HepG2 (cell line): ENCODE results near the gene ACTN2. TPM values are rescaled to one million over a fixed set of nuclear protein-coding genes. Genes with fewer than 3 reads are reported as not detected.

Experiments
- ATAC-seq: fragments of 200-7000 bp; cut with Tn5 transposase; 3 replicates; pipeline ENCODE4 v1.9.1; 2020; ENCODE audit warnings: mild to moderate bottlenecking, moderate library complexity
- BruUV-seq: library from RNA; stranded (reverse); fragments of 400-500 nt; replicated peaks from 2 replicates; lab custom pipeline; 2021; lab: Mats Ljungman, UMichigan
- CTCF ChIA-PET: fragments of 300-600 bp; formaldehyde crosslinking; extraction: SDS; loops from one replicate; lab custom pipeline; 2021; ENCODE audit warnings: low total read pairs, inconsistent platforms, low intra/inter-chr PET ratio; lab: Yijun Ruan, JAX
- POLR2A ChIA-PET: fragments of 350-600 bp; sonication (Branson Sonifier 250); formaldehyde crosslinking; loops from one replicate; lab custom pipeline; 2020; ENCODE audit warnings: antibody characterized with exemption, inconsistent platforms; lab: Yijun Ruan, JAX
- DNase-seq: peaks from one replicate; pipeline ENCODE4 v3.0.0-alpha.2; 2015; ENCODE audit warnings: low spot score
- FAIRE-seq: peaks from 3 replicates; lab custom pipeline; 2011; peaks lifted over from hg19 to GRCh38; lab: Jason Lieb, UNC
- H2AFZ ChIP-seq: one replicate; pipeline ENCODE4 v1.6.1; 2011; ENCODE audit warnings: low read length, inconsistent platforms
- H3K27ac ChIP-seq: fragments of 300-600 bp; 3 replicates; pipeline ENCODE4 v1.8.0; 2011; ENCODE audit warnings: mixed run types, mild to moderate bottlenecking, mixed read lengths, low read length, inconsistent platforms; ENCODE audit not compliant: insufficient read depth; ENCODE audit errors: extremely low read length
- H3K27me3 ChIP-seq, 2 experiments: fragments of 200-600 bp in 1 of 2; 2 replicates in 1 of 2; 3 replicates in 1 of 2; pipeline versions ENCODE4 v1.6.0 to v1.8.0; 2011; ENCODE audit warnings: low read length in 2 of 2, mild to moderate bottlenecking in 2 of 2, moderate library complexity in 2 of 2, inconsistent platforms in 1 of 2; ENCODE audit not compliant: insufficient read depth in 2 of 2, control insufficient read depth in 1 of 2
- H3K36me3 ChIP-seq, 2 experiments: fragments of 200-600 bp in 1 of 2; replicated peaks in 1 of 2; 2 replicates in 1 of 2; 3 replicates in 1 of 2; pipeline versions ENCODE4 v1.5.1 to v1.8.0; 2011; ENCODE audit warnings: low read length in 2 of 2, inconsistent platforms in 1 of 2; ENCODE audit not compliant: insufficient read depth in 2 of 2, control insufficient read depth in 1 of 2
- H3K4me1 ChIP-seq: 2 replicates; pipeline ENCODE4 v1.5.1; 2012; ENCODE audit warnings: low read length, inconsistent platforms; ENCODE audit not compliant: insufficient read depth
- H3K4me2 ChIP-seq: 2 replicates; pipeline ENCODE4 v1.6.0; 2011; ENCODE audit warnings: low read depth, low read length, inconsistent platforms
- H3K4me3 ChIP-seq, 3 experiments: fragments of 200-600 bp in 1 of 3; sonication (generic), shearing (Covaris generic) in 1 of 3; replicated peaks in 1 of 3; 2 replicates each; pipeline ENCODE4 v1.5.1; 2011 to 2016; ENCODE audit warnings: low read length in 3 of 3, inconsistent platforms in 2 of 3, low read depth in 2 of 3, mild to moderate bottlenecking in 2 of 3, control low read depth in 1 of 3, mixed read lengths in 1 of 3; ENCODE audit not compliant: insufficient read depth in 1 of 3
- H3K79me2 ChIP-seq: one replicate; pipeline ENCODE4 v1.6.1; 2011; ENCODE audit warnings: low read length, inconsistent platforms; ENCODE audit not compliant: insufficient read depth
- H3K9ac ChIP-seq: 2 replicates; pipeline ENCODE4 v1.6.0; 2011; ENCODE audit warnings: mild to moderate bottlenecking, low read depth, low read length, inconsistent platforms; ENCODE audit not compliant: insufficient read depth
- H3K9me3 ChIP-seq: 2 replicates; pipeline ENCODE4 v1.5.1; 2012; ENCODE audit warnings: mild to moderate bottlenecking, low read length
- H4K20me1 ChIP-seq: 2 replicates; pipeline ENCODE4 v1.6.0; 2011; ENCODE audit warnings: inconsistent platforms, mild to moderate bottlenecking, low read length, moderate library complexity; ENCODE audit not compliant: insufficient read depth
- BRCA1 ChIP-seq: sonication (generic); formaldehyde crosslinking; IDR thresholded peaks from 2 replicates; pipeline ENCODE4 v1.4.0; 2020; ENCODE audit warnings: missing genetic modification reagents
- FOSL1 ChIP-seq: sonication (generic); formaldehyde crosslinking; IDR thresholded peaks from 2 replicates; pipeline ENCODE4 v1.9.0; 2021; ENCODE audit warnings: missing genetic modification reagents, borderline replicate concordance
- GATAD2A ChIP-seq: IDR thresholded peaks from 2 replicates; pipeline ENCODE4 v1.6.1; 2016
- HDAC1 ChIP-seq: sonication (generic); formaldehyde crosslinking; IDR thresholded peaks from 2 replicates; pipeline ENCODE4 v1.5.1; 2020; ENCODE audit warnings: mild to moderate bottlenecking, missing genetic modification reagents
- HOXA3 ChIP-seq: sonication (generic); formaldehyde crosslinking; IDR thresholded peaks from 2 replicates; pipeline ENCODE4 v1.5.0; 2020; ENCODE audit warnings: missing genetic modification reagents
- KLF11 ChIP-seq: IDR thresholded peaks from 2 replicates; pipeline ENCODE4 v1.6.1; 2016; ENCODE audit warnings: missing compliant biosample characterization
- KLF15 ChIP-seq: sonication (generic); formaldehyde crosslinking; IDR thresholded peaks from 2 replicates; pipeline ENCODE4 v1.8.1; 2023; ENCODE audit warnings: borderline replicate concordance, mild to moderate bottlenecking, inconsistent platforms, missing genetic modification reagents, mixed read lengths
- MIER2 ChIP-seq: IDR thresholded peaks from 2 replicates; pipeline ENCODE4 v1.6.1; 2016; ENCODE audit warnings: missing biosample characterization, missing genetic modification reagents
- PRMT3 ChIP-seq: sonication (generic); formaldehyde crosslinking; IDR thresholded peaks from 2 replicates; pipeline ENCODE4 v1.8.1; 2022; ENCODE audit warnings: low read depth, mild to moderate bottlenecking, moderate library complexity, missing genetic modification reagents, borderline replicate concordance
- REXO4 ChIP-seq: sonication (generic); formaldehyde crosslinking; IDR thresholded peaks from 2 replicates; pipeline ENCODE4 v1.8.0; 2022; ENCODE audit warnings: missing genetic modification reagents, mild to moderate bottlenecking, borderline replicate concordance
- SAP130 ChIP-seq: IDR thresholded peaks from 2 replicates; pipeline ENCODE4 v1.6.1; 2016; ENCODE audit warnings: low read depth
- THYN1 ChIP-seq: sonication (generic); formaldehyde crosslinking; IDR thresholded peaks from 2 replicates; pipeline ENCODE4 v1.8.1; 2023; ENCODE audit warnings: low read depth, mild to moderate bottlenecking, moderate library complexity, missing genetic modification reagents, borderline replicate concordance
- TOE1 ChIP-seq: sonication (generic); formaldehyde crosslinking; IDR thresholded peaks from 2 replicates; pipeline ENCODE4 v1.4.0; 2020; ENCODE audit warnings: mild to moderate bottlenecking, missing genetic modification reagents
- ZMYM2 ChIP-seq: sonication (generic); formaldehyde crosslinking; IDR thresholded peaks from 2 replicates; pipeline ENCODE4 v1.8.0; 2022; ENCODE audit warnings: mild to moderate bottlenecking, missing genetic modification reagents
- ZNF256 ChIP-seq: sonication (generic); formaldehyde crosslinking; conservative IDR thresholded peaks from 2 replicates; pipeline ENCODE4 v1.4.0; 2020; ENCODE audit warnings: missing genetic modification reagents
- ZNF570 ChIP-seq: sonication (generic); formaldehyde crosslinking; IDR thresholded peaks from 2 replicates; pipeline ENCODE4 v1.4.0; 2020; ENCODE audit warnings: mild to moderate bottlenecking, missing genetic modification reagents, borderline replicate concordance
- ZNF619 ChIP-seq: sonication (generic); formaldehyde crosslinking; IDR thresholded peaks from 2 replicates; pipeline ENCODE4 v1.4.0; 2020; ENCODE audit warnings: mild to moderate bottlenecking, missing genetic modification reagents
- ZNF749 ChIP-seq: sonication (generic); formaldehyde crosslinking; IDR thresholded peaks from 2 replicates; pipeline ENCODE4 v1.8.0; 2022; ENCODE audit warnings: mild to moderate bottlenecking, missing genetic modification reagents, moderate library complexity, borderline replicate concordance
- ZNF775 ChIP-seq: sonication (generic); formaldehyde crosslinking; IDR thresholded peaks from 2 replicates; pipeline ENCODE4 v1.4.0; 2020; ENCODE audit warnings: missing genetic modification reagents, mild to moderate bottlenecking, moderate library complexity, borderline replicate concordance
- WGBS: methylation state at CpG from one replicate; pipeline ENCODE4 v1.1.6; 2017; ENCODE audit warnings: low lambda C conversion rate; 5-methylcytosine and 5-hydroxymethylcytosine counted together
- in situ Hi-C: cut with HindIII; loops from 2 replicates; pipeline ENCODE4 v1.10.0; 2017; ENCODE audit warnings: low pct_unique_long_range_greater_than_20kb; ENCODE audit not compliant: extremely low pct_ligation_motif_present
- intact Hi-C: fragments of 100-400 bp; cut with micrococcal nuclease; formaldehyde crosslinking; loops from one replicate; pipeline ENCODE4 v1.10.0; 2022; ENCODE audit not compliant: unreplicated experiment
- polyA plus RNA-seq, 8 experiments: library from polyadenylated mRNA; depleted of rRNA in 3 of 8; stranded (reverse) in 7 of 8; unstranded in 1 of 8; fragments of >200 nt; fragmentation: Illumina TruSeq in 4 of 8; extraction: Trizol in 4 of 8; gene quantifications; 2 replicates each; pipeline versions ENCODE4 v1.2.1 to v1.2.3, GENCODE V29; 2011 to 2016; ENCODE audit warnings: low read depth in 4 of 8, missing spikeins in 1 of 8, mixed read lengths in 1 of 8; ENCODE audit not compliant: insufficient read depth in 1 of 8
- total RNA-seq, 5 experiments: library from RNA; depleted of rRNA; stranded (reverse); fragments of >200 nt; fragmentation: Illumina TruSeq; extraction: Trizol; gene quantifications; 2 replicates each; pipeline ENCODE4 v1.2.3, GENCODE V29; 2016; ENCODE audit warnings: low read depth in 1 of 5
- TF ChIP-seq, protein P1 (sequence below): sonication (generic); formaldehyde crosslinking; IDR thresholded peaks from 2 replicates; pipeline ENCODE4 v1.5.1; 2020; ENCODE audit warnings: missing genetic modification reagents, mild to moderate bottlenecking, borderline replicate concordance
- TF ChIP-seq, protein P2 (sequence below): sonication (generic); IDR thresholded peaks from 2 replicates; pipeline ENCODE4 v1.6.1; 2016; ENCODE audit warnings: low read depth, borderline replicate concordance

Gene ACTN2
- total and polyA plus RNA-seq, 2 of the 13 experiments (the other 11 are each of a cell fraction or from before 2014, with no cell fraction given), result 0.04 to 0.13 TPM

DNA sequence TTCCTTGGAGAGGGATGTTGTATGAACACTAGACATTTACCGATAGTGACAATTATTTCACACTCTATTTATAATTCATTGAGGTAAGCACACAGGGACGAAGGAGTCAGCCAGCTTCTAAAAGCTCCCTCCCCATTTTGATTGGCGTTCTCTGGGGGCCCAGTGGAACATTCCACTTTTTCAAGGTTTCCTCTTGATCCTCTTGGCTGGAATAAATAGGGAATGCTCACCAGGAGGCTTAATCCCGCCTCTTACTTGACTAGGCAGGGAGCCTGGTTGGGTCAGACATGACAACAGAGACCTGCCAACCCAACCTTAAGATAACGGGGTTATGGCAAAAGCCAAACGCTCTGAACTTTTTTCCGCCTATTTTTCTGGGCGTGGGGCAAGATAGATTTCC lies 974 bp downstream of the ACTN2 start (continued):
- TF ChIP-seq, protein P1, sequence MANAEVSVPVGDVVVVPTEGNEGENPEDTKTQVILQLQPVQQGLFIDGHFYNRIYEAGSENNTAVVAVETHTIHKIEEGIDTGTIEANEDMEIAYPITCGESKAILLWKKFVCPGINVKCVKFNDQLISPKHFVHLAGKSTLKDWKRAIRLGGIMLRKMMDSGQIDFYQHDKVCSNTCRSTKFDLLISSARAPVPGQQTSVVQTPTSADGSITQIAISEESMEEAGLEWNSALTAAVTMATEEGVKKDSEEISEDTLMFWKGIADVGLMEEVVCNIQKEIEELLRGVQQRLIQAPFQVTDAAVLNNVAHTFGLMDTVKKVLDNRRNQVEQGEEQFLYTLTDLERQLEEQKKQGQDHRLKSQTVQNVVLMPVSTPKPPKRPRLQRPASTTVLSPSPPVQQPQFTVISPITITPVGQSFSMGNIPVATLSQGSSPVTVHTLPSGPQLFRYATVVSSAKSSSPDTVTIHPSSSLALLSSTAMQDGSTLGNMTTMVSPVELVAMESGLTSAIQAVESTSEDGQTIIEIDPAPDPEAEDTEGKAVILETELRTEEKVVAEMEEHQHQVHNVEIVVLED (CRISPR knock-in tag), result no peak
- TF ChIP-seq ZMYM2 (CRISPR knock-in tag), result no peak
- TF ChIP-seq HOXA3 (CRISPR knock-in tag), result no peak
- TF ChIP-seq FOSL1 (CRISPR knock-in tag), result no peak
- TF ChIP-seq ZNF749 (CRISPR knock-in tag), result no peak
- TF ChIP-seq KLF11, result no peak
- no peak for TF ChIP-seq MIER2
- no peak for TF ChIP-seq BRCA1 (CRISPR knock-in tag)

DNA sequence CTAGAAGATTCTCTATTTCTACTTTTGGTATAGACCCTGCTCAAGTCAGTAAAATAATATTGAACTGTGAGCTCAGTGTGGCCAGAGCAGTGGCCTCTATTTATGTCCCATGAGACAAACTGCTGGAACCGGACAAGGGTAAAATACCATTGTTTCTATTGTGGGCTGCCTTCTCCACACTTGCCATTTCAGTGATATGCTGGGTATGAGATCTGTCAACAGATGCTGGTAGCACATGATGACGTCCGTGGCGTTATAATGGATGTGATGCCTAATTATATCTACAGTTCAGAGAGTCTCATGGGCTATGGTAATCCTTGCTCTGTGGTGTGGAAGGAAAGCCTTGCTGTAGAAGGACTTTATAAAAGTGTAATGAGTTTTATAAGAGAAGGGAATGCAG lies 2.4 kb downstream of the ACTN2 start:
- no peak for TF ChIP-seq ZNF256 (CRISPR knock-in tag)
- no peak for TF ChIP-seq TOE1
- TF ChIP-seq KLF15 (CRISPR knock-in tag), result no peak
- TF ChIP-seq REXO4 (CRISPR knock-in tag), result no peak
- TF ChIP-seq, protein P2, sequence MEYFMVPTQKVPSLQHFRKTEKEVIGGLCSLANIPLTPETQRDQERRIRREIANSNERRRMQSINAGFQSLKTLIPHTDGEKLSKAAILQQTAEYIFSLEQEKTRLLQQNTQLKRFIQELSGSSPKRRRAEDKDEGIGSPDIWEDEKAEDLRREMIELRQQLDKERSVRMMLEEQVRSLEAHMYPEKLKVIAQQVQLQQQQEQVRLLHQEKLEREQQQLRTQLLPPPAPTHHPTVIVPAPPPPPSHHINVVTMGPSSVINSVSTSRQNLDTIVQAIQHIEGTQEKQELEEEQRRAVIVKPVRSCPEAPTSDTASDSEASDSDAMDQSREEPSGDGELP, result no peak
- TF ChIP-seq THYN1, result no peak
- no peak for TF ChIP-seq GATAD2A (CRISPR knock-in tag)
- no peak for TF ChIP-seq ZNF775
- TF ChIP-seq SAP130, result no peak
- TF ChIP-seq ZNF619, result no peak
- no peak for TF ChIP-seq ZNF570 (CRISPR knock-in tag)
- TF ChIP-seq PRMT3 (CRISPR knock-in tag), result no peak
- no peak for TF ChIP-seq HDAC1
- FAIRE-seq (no peak), ATAC-seq (no peak), DNase-seq (no peak)
- H3K9ac ChIP-seq, result no peak overlapping the region
- H3K4me3 ChIP-seq, result no peak overlapping the region
- H4K20me1 ChIP-seq, result no peaks in the 10 kb centered on the region
- intact Hi-C loops, result no loop called here
- H3K36me3 ChIP-seq, result no peaks in the 10 kb centered on the region
- H3K27ac ChIP-seq, result no peak overlapping the region
- ChIA-PET CTCF (no interaction called here), POLR2A (no interaction called here)
- WGBS, result 48% methylated on average over 4 of the region's 4 CpGs
- H3K79me2 ChIP-seq, result no peaks in the 10 kb centered on the region
- no TSS peak for BruUV-seq
- in situ Hi-C loops, result no loop called here
- no peak overlapping the region for H2AFZ ChIP-seq
- peaks cover 0 to 20% of the 10 kb centered on the region in 2 experiments; a peak in 3 of 5 replicates for H3K27me3 ChIP-seq
- no peaks in the 10 kb centered on the region for H3K4me1 ChIP-seq
- H3K9me3 ChIP-seq, result no peaks in the 10 kb centered on the region
- no peak overlapping the region for H3K4me2 ChIP-seq
